Progenitor cell of endocrine pancreas (in vitro differentiated cells): ENCODE measurements around the gene PRF1. TPM values are rescaled to one million over a fixed set of nuclear protein-coding genes. Genes with fewer than 3 reads are reported as not detected.

Experiments used
- DNase-seq: peaks from one replicate; pipeline ENCODE4 v3.0.0; 2021; ENCODE audit warnings: low spot score; ENCODE audit not compliant: unreplicated experiment
- H3K27ac Mint-ChIP-seq: 2 replicates; pipeline ENCODE4 v1.8.0; 2021; ENCODE audit warnings: mild to moderate bottlenecking, moderate library complexity, mixed read lengths
- H3K27me3 Mint-ChIP-seq: 2 replicates; pipeline ENCODE4 v1.8.0; 2021; ENCODE audit warnings: mixed read lengths
- H3K36me3 Mint-ChIP-seq: 2 replicates; pipeline ENCODE4 v1.8.0; 2022; ENCODE audit warnings: mixed read lengths; ENCODE audit not compliant: insufficient read depth
- H3K4me1 Mint-ChIP-seq: 2 replicates; pipeline ENCODE4 v1.8.0; 2021; ENCODE audit warnings: low read depth, mixed read lengths
- H3K4me3 Mint-ChIP-seq: 2 replicates; pipeline ENCODE4 v1.8.0; 2021; ENCODE audit warnings: low read depth, mild to moderate bottlenecking, moderate library complexity, mixed read lengths
- H3K9me3 Mint-ChIP-seq: 2 replicates; pipeline ENCODE4 v1.8.0; 2021; ENCODE audit warnings: low read depth, mixed read lengths
- CTCF ChIP-seq: fragments of 200-600 bp; sonication (generic); IDR thresholded peaks from one replicate; pipeline ENCODE4 v1.5.0; 2021; ENCODE audit warnings: antibody characterized with exemption, mild to moderate bottlenecking; ENCODE audit not compliant: unreplicated experiment
- total RNA-seq: library from RNA; stranded (reverse); gene quantifications from 2 replicates; pipeline ENCODE4 v1.2.1, GENCODE V29; 2021

The PRF1 gene
- total RNA-seq, 1 donor from 2014 or later = not detected

GRCh38 chr10:70629338-70629737 is 26.8 kb upstream of the PRF1 start:
- H3K9me3 Mint-ChIP-seq = peaks cover 7% of the 10 kb centered on the region

DNA sequence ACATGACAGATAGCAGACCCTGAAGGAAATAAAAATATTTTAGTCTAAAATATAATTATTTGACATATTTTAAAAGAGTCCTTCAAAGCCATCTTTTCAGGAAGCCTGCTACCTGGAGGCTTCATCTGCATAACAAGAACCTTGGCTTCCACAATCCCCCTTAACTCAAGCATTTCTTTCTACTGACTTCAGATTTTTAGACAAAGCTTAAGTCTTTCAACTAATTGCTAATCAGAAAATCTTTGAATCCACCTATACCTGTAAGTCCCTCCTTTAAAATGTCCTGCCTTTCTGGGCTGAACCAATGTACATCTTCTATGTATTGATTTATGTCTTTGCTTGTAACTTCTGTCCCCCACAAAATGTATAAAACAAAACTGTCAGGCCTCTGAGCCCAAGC is 23.5 kb upstream of the PRF1 start:
- Mint-ChIP-seq H3K27ac (no peak overlapping the region), H3K4me1 (no peaks in the 10 kb centered on the region), H3K9me3 (peaks cover 7% of the 10 kb centered on the region), H3K27me3 (peaks cover 13% of the 10 kb centered on the region), H3K36me3 (peaks cover 2% of the 10 kb centered on the region), H3K4me3 (no peak overlapping the region)
- no peak for DNase-seq
- no peak for TF ChIP-seq CTCF

More at GRCh38 chr10:70629338-70629737, 26.8 kb upstream of the PRF1 start:
- TF ChIP-seq CTCF = no peak
- Mint-ChIP-seq H3K27ac (no peak overlapping the region), H3K36me3 (peaks cover 2% of the 10 kb centered on the region), H3K27me3 (peaks cover 18% of the 10 kb centered on the region), H3K4me3 (no peak overlapping the region), H3K4me1 (no peaks in the 10 kb centered on the region)
- DNase-seq = no peak

GRCh38 chr10:70622981-70623844 is 20.7 kb upstream of the PRF1 start:
- Mint-ChIP-seq H3K4me3 (no peak overlapping the region), H3K4me1 (no peaks in the 10 kb centered on the region), H3K36me3 (peaks cover 2% of the 10 kb centered on the region), H3K9me3 (peaks cover 24% of the 10 kb centered on the region), H3K27ac (no peak overlapping the region), H3K27me3 (peaks cover 13% of the 10 kb centered on the region)
- no peak for TF ChIP-seq CTCF
- DNase-seq = no peak

- DNase-seq = no peak
- Mint-ChIP-seq H3K27me3 (peaks cover 13% of the 10 kb centered on the region), H3K4me1 (no peaks in the 10 kb centered on the region), H3K27ac (no peak overlapping the region), H3K36me3 (no peaks in the 10 kb centered on the region), H3K4me3 (no peak overlapping the region), H3K9me3 (peaks cover 21% of the 10 kb centered on the region)
- no peak for TF ChIP-seq CTCF
These were observed 20.0 kb upstream of the PRF1 start for GRCh38 chr10:70622541-70622940.

- TF ChIP-seq CTCF = no peak
- Mint-ChIP-seq H3K9me3 (peaks cover 18% of the 10 kb centered on the region), H3K4me1 (no peaks in the 10 kb centered on the region), H3K4me3 (no peak overlapping the region), H3K27ac (no peak overlapping the region), H3K36me3 (no peaks in the 10 kb centered on the region), H3K27me3 (peaks cover 10% of the 10 kb centered on the region)
- no peak for DNase-seq
These were observed 19.1 kb upstream of the PRF1 start for GRCh38 chr10:70621503-70622078.
